Coronary artery (tissue), 2 donors: ENCODE data around the gene CENPU.

Experiments
- DNase-seq: peaks from one replicate; pipeline ENCODE4 v3.0.0-alpha.2; 2017; ENCODE audit warnings: low spot score
- H3K27ac ChIP-seq, 2 donors: fragments of 200-600 bp; sonication (generic); one replicate each; pipeline ENCODE4 v1.5.1; 2016 to 2019
- H3K4me3 ChIP-seq: fragments of 200-600 bp; sonication (generic); 2 replicates; pipeline ENCODE4 v1.5.1; 2016; ENCODE audit warnings: mild to moderate bottlenecking, moderate library complexity
- CTCF ChIP-seq: fragments of 200-600 bp; sonication (generic); IDR thresholded peaks from one replicate; pipeline ENCODE4 v1.5.1; 2019; ENCODE audit warnings: antibody characterized with exemption

The CENPU gene

GRCh38 chr4:184649971-184650855 is 83.7 kb downstream of the CENPU start:
- H3K4me3 ChIP-seq: peak overlapping the region; percentile 79
- no peak for DNase-seq
- no peak for TF ChIP-seq CTCF
- H3K27ac ChIP-seq: peak overlapping the region; percentile 96 to 99

DNA sequence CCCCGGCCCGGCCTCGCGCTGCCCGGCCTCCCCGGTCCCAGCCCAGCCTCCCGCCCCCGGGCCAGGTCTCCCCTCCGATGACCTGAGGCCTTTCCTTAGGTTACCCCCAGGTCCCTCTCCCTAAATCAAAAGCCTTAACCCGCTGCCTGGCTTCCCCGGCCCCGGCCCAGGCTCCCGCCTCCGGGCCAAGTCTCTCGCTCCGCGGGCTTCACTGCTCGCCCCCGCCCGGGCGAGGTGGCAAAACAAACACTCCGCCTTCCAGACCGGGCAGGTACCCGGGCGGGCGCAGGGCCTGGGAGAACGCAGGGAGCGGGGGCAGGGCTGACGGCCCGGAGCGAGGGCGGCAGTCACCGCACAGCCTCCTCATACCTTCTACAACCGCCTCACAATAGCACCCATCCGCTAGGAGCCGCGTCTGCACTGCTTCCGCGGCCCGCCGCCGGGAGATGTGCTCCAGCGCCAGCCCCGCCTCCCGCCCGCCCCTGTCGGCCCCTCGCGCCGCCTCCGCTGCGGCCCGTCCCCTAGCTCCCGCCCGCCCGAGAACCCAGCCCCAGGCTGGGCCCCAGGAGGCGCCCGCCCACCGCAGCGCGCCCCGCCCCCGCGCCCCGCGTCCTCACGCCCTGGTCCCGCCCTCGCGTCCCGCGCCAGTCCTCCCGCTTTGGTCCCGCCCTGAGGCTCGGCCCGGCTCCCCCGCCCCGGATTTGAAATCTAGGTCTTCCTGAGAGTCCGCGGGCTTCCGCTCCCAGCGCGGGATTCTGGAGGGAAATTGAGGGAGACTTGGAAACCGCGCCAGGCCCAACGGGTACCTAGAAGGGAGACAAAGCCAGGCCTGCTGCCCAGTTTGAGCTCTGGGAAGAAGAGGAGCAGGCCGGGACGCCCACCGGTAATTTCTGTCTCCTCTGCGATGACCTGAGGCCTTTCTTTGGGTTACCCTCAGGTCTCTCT is 84.6 kb downstream of the CENPU start, which contains the start of the genes CASP3 and PRIMPOL:
CASP3 (minus strand) TSS at position 422 of the 945 bp plus-strand sequence. CDS start 10,994 bp downstream, outside the sequence.
PRIMPOL (plus strand) TSS at position 713 of the 945 bp plus-strand sequence. CDS start 7,403 bp downstream, outside the sequence.
- no peak for TF ChIP-seq CTCF

DNA sequence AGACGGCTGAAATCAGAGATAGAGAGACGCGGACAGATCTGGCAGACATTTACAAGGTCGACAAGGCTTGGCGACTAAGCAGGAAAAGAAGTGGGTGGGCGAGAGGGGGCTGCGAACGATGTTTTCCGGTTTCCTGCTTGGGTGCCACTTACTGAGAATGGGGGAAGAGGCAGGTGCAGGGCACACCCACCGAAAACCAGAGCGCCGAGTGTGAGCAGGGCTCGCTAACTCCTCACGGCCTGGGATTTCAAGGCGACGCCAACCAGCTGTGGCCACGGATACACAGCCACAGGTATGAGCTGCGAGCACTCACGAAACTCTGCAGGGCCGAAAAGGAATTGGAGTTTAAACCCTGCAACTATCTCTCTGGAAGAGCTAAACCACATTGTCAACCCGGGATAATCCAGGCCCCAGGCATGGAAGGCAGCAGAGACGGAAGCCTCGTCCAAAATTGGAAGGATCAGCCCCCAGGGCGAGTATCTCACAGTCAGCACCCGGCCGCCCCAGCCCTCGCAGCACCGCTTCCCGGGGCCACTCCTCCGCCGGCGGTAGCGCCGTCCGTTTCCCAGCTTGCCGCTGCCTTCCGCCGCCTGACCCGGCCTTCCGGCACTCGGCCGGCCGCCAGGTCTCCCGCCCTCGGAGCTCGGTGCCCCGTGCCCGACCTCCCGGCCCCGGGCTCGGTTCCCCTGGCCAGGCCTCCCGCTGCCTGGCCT is 85.4 kb downstream of the CENPU start:
- peak overlapping the region; percentile 96 to 99 for H3K27ac ChIP-seq
- TF ChIP-seq CTCF: no peak
- peak; percentile 86 for DNase-seq
- peak overlapping the region; percentile 79 for H3K4me3 ChIP-seq

More for the DNA sequence above, 84.6 kb downstream of the CENPU start, which contains the start of the genes CASP3 and PRIMPOL:
- DNase-seq: peak; percentile 98
- peak within 1 kb of the TSS; percentile 96 to 99 for H3K27ac ChIP-seq
- peak within 1 kb of the TSS; percentile 79 for H3K4me3 ChIP-seq

DNA sequence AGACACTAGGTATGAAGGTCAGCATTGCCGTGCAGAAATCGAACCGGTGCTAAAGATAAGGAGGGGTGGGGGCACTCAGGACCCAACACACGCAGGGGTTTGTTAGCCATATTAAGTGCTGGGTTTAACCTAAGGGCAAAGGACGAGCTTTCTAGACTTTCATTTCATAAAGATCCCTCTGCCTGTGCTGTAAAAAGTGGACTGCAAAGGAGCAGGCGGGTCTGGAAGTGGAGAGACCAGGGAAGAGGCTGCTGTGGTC is 85.9 kb downstream of the CENPU start:
- DNase-seq: no peak
- no peak for TF ChIP-seq CTCF
- Histone ChIP-seq H3K4me3 (peak overlapping the region; percentile 79), H3K27ac (peak overlapping the region; percentile 96 to 99)

GRCh38 chr4:184647266-184648053 is 86.4 kb downstream of the CENPU start:
- Histone ChIP-seq H3K4me3 (peak overlapping the region; percentile 79), H3K27ac (peak overlapping the region; percentile 96 to 99)
- DNase-seq: no peak
- TF ChIP-seq CTCF: no peak
